ENCODE data around the gene TRIM22.
"Not testable (repeated sequence)": the region's sequence is repeated elsewhere in the genome, so short reads cannot be mapped to it uniquely, and the experiment has no call there.

The TRIM22 gene

GRCh38 chr11:5691964-5692361, 2.4 kb downstream of the TRIM22 start:
- DNase-seq: no peak

- peak; percentile 26 for DNase-seq
Measured at GRCh38 chr11:5694642-5695041, 5.1 kb downstream of the TRIM22 start.

DNA sequence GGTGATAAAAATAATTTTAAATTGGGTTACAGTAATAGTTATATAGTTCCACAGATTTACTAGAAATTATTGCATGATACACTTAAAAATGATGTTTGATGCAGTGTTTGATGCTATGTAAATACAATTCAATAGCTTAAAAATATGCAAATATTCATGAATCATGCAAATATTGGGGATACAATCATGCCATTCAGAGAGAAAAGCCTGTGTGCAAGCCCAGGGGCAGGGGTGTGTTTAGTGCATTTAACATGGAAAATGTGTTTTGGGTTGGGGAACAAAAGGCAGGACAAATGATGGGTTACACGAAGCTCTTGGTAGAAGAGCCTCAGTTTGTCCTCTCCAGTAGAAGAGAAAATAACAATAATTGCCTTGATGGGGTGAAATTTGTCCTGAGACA, 6.0 kb downstream of the TRIM22 start:
- DNase-seq: no peak

GRCh38 chr11:5696210-5696609, 6.6 kb downstream of the TRIM22 start:
- no peak for DNase-seq

GRCh38 chr11:5698281-5698680, 8.7 kb downstream of the TRIM22 start:
- no peak for DNase-seq

DNA sequence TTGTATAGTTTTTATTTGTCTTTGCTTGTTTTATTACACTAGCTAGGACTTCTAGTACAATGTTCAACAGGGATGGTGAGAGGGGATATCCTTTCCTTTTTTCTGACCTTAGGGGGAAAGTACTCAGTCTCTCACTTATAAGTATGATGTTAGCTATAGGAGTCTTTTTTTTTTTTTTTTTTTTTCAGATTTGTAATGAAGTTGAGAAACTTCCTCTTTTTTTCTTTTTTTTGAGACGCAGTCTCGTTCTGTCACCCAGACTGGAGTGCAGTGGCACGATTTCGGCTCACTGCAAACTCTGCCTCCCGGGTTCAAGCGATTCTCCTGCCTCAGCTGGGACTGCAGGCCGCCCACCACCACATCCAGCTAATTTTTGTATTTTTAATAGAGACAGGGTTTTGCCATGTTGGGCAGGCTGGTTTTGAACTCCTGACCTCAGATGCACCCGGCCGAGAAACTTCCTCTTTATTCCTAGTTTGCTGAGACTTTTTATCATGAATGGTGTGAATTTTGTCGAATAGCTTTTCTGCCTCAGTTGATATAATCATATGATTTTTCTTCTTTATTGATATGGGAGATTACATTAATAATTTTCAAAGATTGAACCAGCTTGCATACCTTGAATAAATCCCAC, 10.9 kb downstream of the TRIM22 start:
- DNase-seq: no peak

GRCh38 chr11:5701055-5701577, 11.5 kb downstream of the TRIM22 start:
- no peak for DNase-seq

- DNase-seq: no peak
Measured at GRCh38 chr11:5703741-5704536, 14.3 kb downstream of the TRIM22 start.

- DNase-seq: no peak
Measured at GRCh38 chr11:5705688-5706087, 16.1 kb downstream of the TRIM22 start.

DNA sequence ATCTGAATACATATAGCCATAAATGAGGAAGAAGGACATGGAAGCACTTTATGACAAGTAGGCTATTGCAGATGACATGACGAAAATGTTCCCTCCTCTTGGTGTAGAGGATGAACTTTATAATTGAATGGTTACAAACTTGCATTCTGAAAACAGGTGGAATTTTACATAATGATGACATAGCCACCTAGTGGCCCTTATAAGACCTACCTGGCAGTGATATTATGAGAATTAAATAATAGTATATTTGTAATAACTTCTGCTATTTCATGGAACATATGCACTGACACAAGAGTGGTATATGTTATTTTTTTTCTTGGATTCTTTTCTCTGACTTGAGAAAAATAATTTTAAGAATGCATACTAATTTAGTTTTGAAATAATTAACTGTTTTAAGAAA, 22.9 kb downstream of the TRIM22 start:
- DNase-seq: no peak

DNA sequence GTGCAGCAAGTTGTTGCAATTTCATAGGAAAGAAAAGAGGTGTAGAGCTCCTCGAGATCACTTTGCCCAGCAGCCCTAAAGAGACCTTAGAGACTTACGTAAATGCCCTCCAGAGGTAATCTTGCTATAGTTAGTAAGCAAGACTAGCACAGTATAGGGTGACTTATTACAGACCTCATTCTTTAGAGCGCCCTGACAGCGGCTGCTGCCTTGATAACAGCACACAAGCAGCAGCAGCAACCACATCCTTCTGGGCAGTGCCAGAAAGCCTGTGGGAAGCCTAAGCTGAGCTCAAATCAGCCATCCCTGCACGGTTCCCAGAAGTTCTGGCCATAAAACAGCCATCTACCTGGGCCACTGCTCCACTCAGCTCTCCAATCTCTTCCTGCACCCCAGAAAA, 24.1 kb downstream of the TRIM22 start:
- DNase-seq: no peak

DNA sequence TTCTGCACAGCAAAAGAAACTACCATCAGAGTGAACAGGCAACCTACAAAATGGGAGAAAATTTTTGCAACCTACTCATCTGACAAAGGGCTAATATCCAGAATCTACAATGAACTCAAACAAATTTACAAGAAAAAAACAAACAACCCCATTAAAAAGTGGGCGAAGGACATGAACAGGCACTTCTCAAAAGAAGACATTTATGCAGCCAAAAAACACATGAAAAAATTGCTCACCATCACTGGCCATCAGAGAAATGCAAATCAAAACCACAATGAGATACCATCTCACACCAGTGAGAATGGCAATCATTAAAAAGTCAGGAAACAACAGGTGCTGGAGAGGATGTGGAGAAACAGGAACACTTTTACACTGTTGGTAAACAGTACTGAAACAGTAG, 26.9 kb downstream of the TRIM22 start:
- DNase-seq: not testable (repeated sequence)

- no peak for DNase-seq
Measured at GRCh38 chr11:5719703-5720495, 30.3 kb downstream of the TRIM22 start.

GRCh38 chr11:5722622-5723021, 33.0 kb downstream of the TRIM22 start:
- DNase-seq: no peak

DNA sequence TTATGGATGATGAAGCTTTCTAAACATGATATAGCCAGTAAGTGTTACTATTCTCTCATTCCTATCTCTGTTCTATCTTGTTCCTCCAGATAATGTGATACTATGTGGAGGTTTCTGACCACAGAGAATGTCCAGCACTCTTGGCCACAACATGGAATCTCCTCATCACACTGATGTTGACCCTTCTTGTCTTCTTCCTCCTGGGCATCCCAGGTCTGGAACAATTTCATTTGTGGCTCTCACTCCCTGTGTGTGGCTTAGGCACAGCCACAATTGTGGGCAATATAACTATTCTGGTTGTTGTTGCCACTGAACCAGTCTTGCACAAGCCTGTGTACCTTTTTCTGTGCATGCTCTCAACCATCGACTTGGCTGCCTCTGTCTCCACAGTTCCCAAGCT, 36.8 kb downstream of the TRIM22 start:
- no peak for DNase-seq

GRCh38 chr11:5727691-5728090, 38.1 kb downstream of the TRIM22 start:
- no peak for DNase-seq

- DNase-seq: no peak
Measured at GRCh38 chr11:5736396-5736795, 46.8 kb downstream of the TRIM22 start, which contains the start of gene OR56B1. Gene OR56B1 (plus strand): TSS chr11:5736448. CDS start chr11:5736517, 69 bp downstream.

- no peak for DNase-seq
Measured at GRCh38 chr11:5737091-5737490, 47.5 kb downstream of the TRIM22 start.

- no peak for DNase-seq
Measured at GRCh38 chr11:5737670-5738392, 48.2 kb downstream of the TRIM22 start.

DNA sequence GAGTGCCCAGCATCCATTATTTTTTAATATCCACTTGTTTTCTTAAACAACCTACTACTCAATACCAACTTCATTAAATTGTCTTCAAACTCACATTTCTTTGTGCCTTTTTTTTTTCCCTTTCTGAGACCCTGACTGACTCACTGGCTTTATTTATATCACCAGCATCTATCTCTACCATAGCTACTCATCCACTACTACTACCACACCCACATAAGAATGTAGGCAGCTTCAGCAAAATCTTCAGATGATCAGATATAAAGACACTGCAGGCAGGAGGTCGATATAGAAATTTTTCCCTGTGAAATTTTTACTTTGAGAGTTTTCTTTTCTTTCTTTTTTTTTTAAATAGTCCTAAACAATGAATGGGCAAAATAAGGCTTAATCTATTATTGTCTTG, 48.8 kb downstream of the TRIM22 start:
- no peak for DNase-seq

DNA sequence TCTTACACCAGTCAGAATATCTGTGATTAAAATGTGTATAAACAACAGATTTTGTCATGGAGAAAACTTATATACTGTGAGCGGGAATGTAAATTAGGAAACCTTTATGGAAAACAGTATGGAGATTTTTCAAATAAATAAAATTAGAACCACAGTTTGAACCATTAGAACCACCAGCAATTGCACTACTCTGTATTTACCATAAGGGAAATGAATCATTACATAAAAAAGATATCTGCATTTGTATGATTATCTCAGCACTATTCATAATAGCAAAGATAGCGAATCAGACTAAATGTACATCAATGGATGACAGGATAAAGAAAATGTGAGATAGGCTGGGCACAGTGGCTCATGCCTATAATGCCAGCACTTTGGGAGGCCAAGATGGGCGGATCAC, 57.0 kb downstream of the TRIM22 start:
- no peak for DNase-seq

DNA sequence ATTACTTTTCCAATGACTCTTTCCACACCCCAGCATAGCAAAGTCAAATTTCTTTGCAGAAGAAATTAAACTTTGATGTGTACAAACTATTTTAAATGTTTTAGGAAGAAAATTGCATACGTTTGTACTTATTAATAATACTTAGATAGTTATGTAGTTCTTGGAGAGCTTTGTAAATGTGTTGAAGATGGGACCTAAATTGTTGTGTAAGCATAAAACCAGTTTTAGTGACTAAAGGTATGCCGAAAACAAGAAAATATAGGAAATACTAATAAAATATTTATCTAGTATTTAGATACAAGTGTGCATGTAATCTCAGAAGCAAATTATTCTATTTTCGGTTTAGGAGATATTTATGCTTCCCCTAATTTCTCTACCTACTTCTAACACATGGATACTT, 60.2 kb downstream of the TRIM22 start:
- DNase-seq: no peak

- DNase-seq: no peak
Measured at GRCh38 chr11:5753943-5754342, 64.4 kb downstream of the TRIM22 start, which contains the start of gene OR52N4. Gene OR52N4 (plus strand): TSS chr11:5754243. CDS start chr11:5754741, 498 bp downstream.

All from stimulated activated CD4-positive, alpha-beta T cell treated with anti-CD3 and anti-CD28 coated beads, Interleukin-15, amount 100 ng/mL, for 24 hours (primary cell).